HEK293 (cell line): ENCODE measurements around the gene NXPH4.

Experiments
- GLI4 ChIP-seq: fragments of 450-650 bp; formaldehyde crosslinking; IDR thresholded peaks from 2 replicates; pipeline ENCODE4 v1.5.1; 2016; ENCODE audit warnings: missing biosample characterization, missing genetic modification characterization
- HIC1 ChIP-seq: fragments of 450-650 bp; formaldehyde crosslinking; IDR thresholded peaks from 2 replicates; pipeline ENCODE4 v1.5.1; 2016; ENCODE audit warnings: missing biosample characterization, missing genetic modification characterization
- HOXA7 ChIP-seq: sonication (generic); formaldehyde crosslinking; IDR thresholded peaks from 2 replicates; pipeline ENCODE4 v1.8.1; 2022; ENCODE audit warnings: missing genetic modification reagents, borderline replicate concordance
- KLF1 ChIP-seq: fragments of 450-650 bp; formaldehyde crosslinking; IDR thresholded peaks from 2 replicates; pipeline ENCODE4 v1.5.1; 2016; ENCODE audit warnings: missing biosample characterization, missing genetic modification characterization
- KLF7 ChIP-seq: fragments of 450-650 bp; formaldehyde crosslinking; IDR thresholded peaks from 2 replicates; pipeline ENCODE4 v1.5.1; 2016; ENCODE audit warnings: missing biosample characterization, missing genetic modification characterization, borderline replicate concordance
- MZF1 ChIP-seq: fragments of 450-650 bp; formaldehyde crosslinking; IDR thresholded peaks from 2 replicates; pipeline ENCODE4 v1.5.1; 2017; ENCODE audit warnings: missing biosample characterization, missing genetic modification characterization, borderline replicate concordance
- PRDM10 ChIP-seq: fragments of 450-650 bp; formaldehyde crosslinking; IDR thresholded peaks from 2 replicates; pipeline ENCODE4 v1.5.1; 2016; ENCODE audit warnings: missing biosample characterization, missing genetic modification characterization
- ZBTB49 ChIP-seq: fragments of 450-650 bp; formaldehyde crosslinking; IDR thresholded peaks from 2 replicates; pipeline ENCODE4 v1.5.1; 2016; ENCODE audit warnings: missing biosample characterization, missing genetic modification characterization, low read depth
- ZNF10 ChIP-seq: fragments of 450-650 bp; formaldehyde crosslinking; IDR thresholded peaks from 2 replicates; pipeline ENCODE4 v1.5.1; 2017; ENCODE audit warnings: missing biosample characterization, missing genetic modification characterization
- ZNF132 ChIP-seq: fragments of 450-650 bp; formaldehyde crosslinking; IDR thresholded peaks from 2 replicates; pipeline ENCODE4 v1.5.1; 2017; ENCODE audit warnings: missing biosample characterization, missing genetic modification characterization, borderline replicate concordance
- ZNF133 ChIP-seq: fragments of 450-650 bp; formaldehyde crosslinking; IDR thresholded peaks from 2 replicates; pipeline ENCODE4 v1.5.1; 2016; ENCODE audit warnings: missing biosample characterization, missing genetic modification characterization
- ZNF169 ChIP-seq: fragments of 450-650 bp; formaldehyde crosslinking; IDR thresholded peaks from 2 replicates; pipeline ENCODE4 v1.5.1; 2016; ENCODE audit warnings: missing biosample characterization, missing genetic modification characterization
- ZNF184 ChIP-seq: fragments of 450-650 bp; IDR thresholded peaks from 2 replicates; pipeline ENCODE4 v1.5.1; 2018; ENCODE audit warnings: missing biosample characterization, mild to moderate bottlenecking, missing genetic modification characterization
- ZNF211 ChIP-seq: fragments of 450-650 bp; formaldehyde crosslinking; IDR thresholded peaks from 2 replicates; pipeline ENCODE4 v1.5.1; 2016; ENCODE audit warnings: low read depth, missing biosample characterization, missing genetic modification characterization
- ZNF223 ChIP-seq: fragments of 450-650 bp; formaldehyde crosslinking; IDR thresholded peaks from 2 replicates; pipeline ENCODE4 v1.5.1; 2016; ENCODE audit warnings: missing biosample characterization, missing genetic modification characterization
- ZNF266 ChIP-seq: fragments of 450-650 bp; formaldehyde crosslinking; IDR thresholded peaks from 2 replicates; pipeline ENCODE4 v1.5.1; 2016; ENCODE audit warnings: missing biosample characterization, missing genetic modification characterization, low read depth
- ZNF311 ChIP-seq: fragments of 450-650 bp; formaldehyde crosslinking; IDR thresholded peaks from 2 replicates; pipeline ENCODE4 v1.5.1; 2017; ENCODE audit warnings: missing biosample characterization, missing genetic modification characterization, borderline replicate concordance
- ZNF362 ChIP-seq: fragments of 450-650 bp; formaldehyde crosslinking; IDR thresholded peaks from 2 replicates; pipeline ENCODE4 v1.5.1; 2016; ENCODE audit warnings: missing biosample characterization, missing genetic modification characterization
- ZNF433 ChIP-seq: fragments of 450-650 bp; formaldehyde crosslinking; IDR thresholded peaks from 2 replicates; pipeline ENCODE4 v1.5.1; 2016; ENCODE audit warnings: missing biosample characterization, missing genetic modification characterization, low read depth
- ZNF48 ChIP-seq: fragments of 450-650 bp; formaldehyde crosslinking; IDR thresholded peaks from 2 replicates; pipeline ENCODE4 v1.5.1; 2016; ENCODE audit warnings: missing biosample characterization, missing genetic modification characterization
- ZNF501 ChIP-seq: fragments of 450-650 bp; formaldehyde crosslinking; IDR thresholded peaks from 2 replicates; pipeline ENCODE4 v1.5.1; 2016; ENCODE audit warnings: missing biosample characterization, missing genetic modification characterization
- ZNF510 ChIP-seq: fragments of 450-650 bp; formaldehyde crosslinking; IDR thresholded peaks from 2 replicates; pipeline ENCODE4 v1.5.1; 2018; ENCODE audit warnings: mild to moderate bottlenecking, missing genetic modification characterization, missing biosample characterization; ENCODE audit not compliant: insufficient replicate concordance
- ZNF521 ChIP-seq: fragments of 450-650 bp; formaldehyde crosslinking; IDR thresholded peaks from 2 replicates; pipeline ENCODE4 v1.5.1; 2017; ENCODE audit warnings: missing biosample characterization, mild to moderate bottlenecking, missing genetic modification characterization
- ZNF621 ChIP-seq: fragments of 450-650 bp; formaldehyde crosslinking; IDR thresholded peaks from 2 replicates; pipeline ENCODE4 v1.5.1; 2017; ENCODE audit warnings: missing biosample characterization, missing genetic modification characterization
- ZNF677 ChIP-seq: fragments of 450-650 bp; IDR thresholded peaks from 2 replicates; pipeline ENCODE4 v1.5.0; 2018; ENCODE audit warnings: missing biosample characterization, mild to moderate bottlenecking, missing genetic modification characterization, moderate library complexity
- ZNF692 ChIP-seq: fragments of 450-650 bp; formaldehyde crosslinking; IDR thresholded peaks from 2 replicates; pipeline ENCODE4 v1.5.1; 2016; ENCODE audit warnings: missing biosample characterization, missing genetic modification characterization
- ZNF747 ChIP-seq: fragments of 450-650 bp; formaldehyde crosslinking; IDR thresholded peaks from 2 replicates; pipeline ENCODE4 v1.5.1; 2016; ENCODE audit warnings: missing biosample characterization, missing genetic modification characterization
- ZNF76 ChIP-seq: fragments of 450-650 bp; formaldehyde crosslinking; IDR thresholded peaks from 2 replicates; pipeline ENCODE4; 2016; ENCODE audit warnings: low read depth, missing biosample characterization, missing genetic modification characterization, borderline replicate concordance

Gene NXPH4

GRCh38 chr12:57175428-57176138 is 41.0 kb upstream of the NXPH4 start (continued):
- TF ChIP-seq ZNF211 (tag by site-specific recombination), result no peak
- TF ChIP-seq ZNF169 (tag by site-specific recombination), result no peak
- TF ChIP-seq KLF7 (tag by site-specific recombination), result no peak
- no peak for TF ChIP-seq MZF1 (tag by site-specific recombination)
- no peak for TF ChIP-seq ZNF266 (tag by site-specific recombination)
- TF ChIP-seq ZBTB49 (tag by site-specific recombination), result no peak
- peak; percentile 51; the same call in 1 of the 2 replicates for TF ChIP-seq ZNF692 (tag by site-specific recombination)
- TF ChIP-seq ZNF223 (tag by site-specific recombination), result peak; percentile 87
- TF ChIP-seq ZNF677 (tag by site-specific recombination), result no peak
- TF ChIP-seq ZNF133 (tag by site-specific recombination), result no peak
- peak; percentile 69 for TF ChIP-seq KLF1
- TF ChIP-seq ZNF621 (tag by site-specific recombination), result no peak
- no peak for TF ChIP-seq ZNF76 (tag by site-specific recombination)
- no peak for TF ChIP-seq ZNF510
- no peak for TF ChIP-seq ZNF10 (tag by site-specific recombination)
- peak; percentile 80 for TF ChIP-seq HIC1 (tag by site-specific recombination)
- TF ChIP-seq ZNF362 (tag by site-specific recombination), result no peak
- TF ChIP-seq ZNF132 (tag by site-specific recombination), result no peak
- TF ChIP-seq GLI4 (tag by site-specific recombination), result no peak
- TF ChIP-seq ZNF48 (tag by site-specific recombination), result no peak
- TF ChIP-seq HOXA7 (CRISPR knock-in tag), result no peak
- TF ChIP-seq ZNF311 (tag by site-specific recombination), result no peak
- no peak for TF ChIP-seq ZNF433 (tag by site-specific recombination)
- TF ChIP-seq PRDM10 (tag by site-specific recombination), result peak; percentile 85
- TF ChIP-seq ZNF747 (tag by site-specific recombination), result no peak
- TF ChIP-seq ZNF521 (tag by site-specific recombination), result no peak
- peak; percentile 57; the same call in 1 of the 2 replicates for TF ChIP-seq ZNF501 (tag by site-specific recombination)
- TF ChIP-seq ZNF184, result no peak
